Lower lobe of right lung (tissue), 2 donors: ENCODE results near the gene EED. TPM values are rescaled to one million over a fixed set of nuclear protein-coding genes. Genes with fewer than 3 reads are reported as not detected.

Experiments used
- ATAC-seq, 2 donors: fragments of 200-7000 bp; cut with Tn5 transposase; one replicate each; pipeline ENCODE4 v1.9.1; 2020 to 2022; ENCODE audit warnings: mild to moderate bottlenecking in 2 of 2, moderate library complexity in 2 of 2
- DNase-seq: peaks from one replicate; pipeline ENCODE4 v3.0.0-alpha.2; 2020
- H3K27ac ChIP-seq: fragments of 200-600 bp; one replicate; pipeline ENCODE4 v1.8.0; 2022
- H3K27me3 ChIP-seq: fragments of 200-600 bp; one replicate; pipeline ENCODE4 v1.8.0; 2022; ENCODE audit warnings: low read depth
- H3K36me3 ChIP-seq: fragments of 200-600 bp; one replicate; pipeline ENCODE4 v1.8.0; 2022; ENCODE audit warnings: mild to moderate bottlenecking
- H3K4me1 ChIP-seq: fragments of 200-600 bp; one replicate; pipeline ENCODE4 v1.8.0; 2022
- H3K4me3 ChIP-seq: fragments of 200-600 bp; one replicate; pipeline ENCODE4 v1.8.0; 2022; ENCODE audit warnings: mild to moderate bottlenecking
- H3K9me3 ChIP-seq: fragments of 200-600 bp; one replicate; pipeline ENCODE4 v1.8.0; 2022
- intact Hi-C: fragments of 100-400 bp; cut with DNase I; formaldehyde crosslinking; loops from one replicate; pipeline ENCODE4 v1.11.0; 2022
- total RNA-seq: library from RNA; stranded (reverse); fragmentation: NEBNext Ultra II Directional; extraction: Animal tissue kit (Norgen Biotek cat#: 25700); gene quantifications from one replicate; pipeline ENCODE4 v1.2.1, GENCODE V29; 2021
- TF ChIP-seq, protein P1 (sequence below): fragments of 200-600 bp; IDR thresholded peaks from one replicate; pipeline ENCODE4 v1.8.0; 2022; ENCODE audit warnings: antibody characterized with exemption, mild to moderate bottlenecking
- donor health status: DM: no; HTN: yes; CAD: no; lungs with severe emphysema.

Gene EED
- total RNA-seq, 1 donor from 2014 or later = 21.0 TPM

DNA sequence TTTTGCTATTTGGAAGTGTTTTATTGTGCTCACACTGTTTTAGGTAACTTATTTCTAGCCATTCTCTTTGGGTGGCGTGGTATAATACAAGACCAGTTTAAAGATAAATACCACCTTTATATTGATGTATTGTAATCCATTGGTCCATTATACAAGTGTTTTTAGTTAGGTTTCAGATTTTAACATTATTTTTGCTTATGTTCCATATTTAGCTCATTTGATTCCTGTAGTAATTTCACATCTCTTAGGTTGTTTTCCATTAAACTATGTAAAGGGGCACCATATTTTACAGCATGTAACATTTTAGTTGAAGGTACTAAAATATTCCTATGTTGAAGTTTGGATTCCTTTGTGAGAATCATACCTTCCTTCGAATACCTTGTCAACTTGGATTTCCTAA, 20.1 kb downstream of the EED start:
- ATAC-seq = no peak
- DNase-seq = no peak
- Histone ChIP-seq H3K4me1 (no peaks in the 10 kb centered on the region), H3K9me3 (no peaks in the 10 kb centered on the region), H3K36me3 (peaks cover 55% of the 10 kb centered on the region), H3K27ac (no peak overlapping the region), H3K27me3 (no peaks in the 10 kb centered on the region), H3K4me3 (no peak overlapping the region)
- TF ChIP-seq, protein P1, sequence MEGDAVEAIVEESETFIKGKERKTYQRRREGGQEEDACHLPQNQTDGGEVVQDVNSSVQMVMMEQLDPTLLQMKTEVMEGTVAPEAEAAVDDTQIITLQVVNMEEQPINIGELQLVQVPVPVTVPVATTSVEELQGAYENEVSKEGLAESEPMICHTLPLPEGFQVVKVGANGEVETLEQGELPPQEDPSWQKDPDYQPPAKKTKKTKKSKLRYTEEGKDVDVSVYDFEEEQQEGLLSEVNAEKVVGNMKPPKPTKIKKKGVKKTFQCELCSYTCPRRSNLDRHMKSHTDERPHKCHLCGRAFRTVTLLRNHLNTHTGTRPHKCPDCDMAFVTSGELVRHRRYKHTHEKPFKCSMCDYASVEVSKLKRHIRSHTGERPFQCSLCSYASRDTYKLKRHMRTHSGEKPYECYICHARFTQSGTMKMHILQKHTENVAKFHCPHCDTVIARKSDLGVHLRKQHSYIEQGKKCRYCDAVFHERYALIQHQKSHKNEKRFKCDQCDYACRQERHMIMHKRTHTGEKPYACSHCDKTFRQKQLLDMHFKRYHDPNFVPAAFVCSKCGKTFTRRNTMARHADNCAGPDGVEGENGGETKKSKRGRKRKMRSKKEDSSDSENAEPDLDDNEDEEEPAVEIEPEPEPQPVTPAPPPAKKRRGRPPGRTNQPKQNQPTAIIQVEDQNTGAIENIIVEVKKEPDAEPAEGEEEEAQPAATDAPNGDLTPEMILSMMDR = no peak
- intact Hi-C loops = no loop called here

GRCh38 chr11:86265194-86265593, 20.6 kb downstream of the EED start:
- peaks cover 53% of the 10 kb centered on the region for H3K36me3 ChIP-seq
- H3K9me3 ChIP-seq = no peaks in the 10 kb centered on the region
- no peak overlapping the region for H3K27ac ChIP-seq
- TF ChIP-seq, protein P1 = no peak
- H3K4me1 ChIP-seq = no peaks in the 10 kb centered on the region
- H3K27me3 ChIP-seq = no peaks in the 10 kb centered on the region
- intact Hi-C loops = no loop called here
- no peak overlapping the region for H3K4me3 ChIP-seq
- DNase-seq (no peak), ATAC-seq (no peak)

DNA sequence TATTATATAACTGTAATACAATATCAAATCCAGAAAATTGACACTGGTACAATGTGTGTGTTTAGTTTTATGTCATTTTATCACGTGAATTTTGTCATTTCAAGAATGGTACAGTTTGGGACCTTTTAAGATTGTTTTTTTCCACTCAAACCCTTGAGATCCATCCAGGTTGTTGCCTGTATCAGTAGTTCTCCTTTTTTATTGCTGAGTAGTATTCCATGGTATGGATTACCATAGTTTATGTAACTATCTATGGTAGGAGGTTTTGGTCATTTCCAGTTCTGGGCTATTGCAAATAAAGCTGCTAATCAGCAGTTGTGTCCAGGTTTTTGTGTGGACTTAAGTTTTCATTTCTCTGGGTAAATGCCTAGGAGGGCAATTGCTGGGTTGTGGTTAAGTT, 25.1 kb downstream of the EED start:
- DNase-seq (no peak), ATAC-seq (no peak)
- TF ChIP-seq, protein P1 = no peak
- Histone ChIP-seq H3K9me3 (no peaks in the 10 kb centered on the region), H3K36me3 (peaks cover 26% of the 10 kb centered on the region), H3K4me3 (no peak overlapping the region), H3K27me3 (no peaks in the 10 kb centered on the region), H3K4me1 (no peaks in the 10 kb centered on the region), H3K27ac (no peak overlapping the region)
- intact Hi-C loops = no loop called here

DNA sequence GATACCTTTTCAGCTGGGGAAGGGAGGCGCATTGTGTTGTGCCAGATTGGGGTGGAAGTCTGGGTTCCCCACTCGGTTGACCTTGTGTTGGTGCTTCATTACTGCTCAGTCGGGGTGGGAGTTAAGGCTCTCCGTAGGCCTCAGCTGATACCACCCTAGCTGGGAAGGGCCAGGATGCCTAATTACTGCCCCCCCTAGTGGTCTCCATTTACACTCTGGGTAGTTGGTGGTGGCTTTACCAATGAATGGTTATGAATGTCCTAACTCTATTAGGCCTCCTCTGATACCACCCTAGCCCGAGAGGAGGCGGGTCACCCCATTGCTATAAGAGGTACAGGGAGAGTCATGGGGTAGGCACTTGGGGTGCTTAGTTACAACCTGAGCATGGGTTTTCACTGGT, 29.9 kb downstream of the EED start:
- DNase-seq = no peak
- Histone ChIP-seq H3K4me3 (no peak overlapping the region), H3K27me3 (no peaks in the 10 kb centered on the region), H3K4me1 (no peaks in the 10 kb centered on the region), H3K9me3 (no peaks in the 10 kb centered on the region), H3K27ac (no peak overlapping the region), H3K36me3 (peaks cover 27% of the 10 kb centered on the region)
- ATAC-seq = no peak
- TF ChIP-seq, protein P1 = no peak
- intact Hi-C loops = no loop called here

GRCh38 chr11:86274999-86275398, 30.4 kb downstream of the EED start:
- intact Hi-C loops = no loop called here
- Histone ChIP-seq H3K4me3 (no peak overlapping the region), H3K36me3 (peaks cover 22% of the 10 kb centered on the region)

More at GRCh38 chr11:86274999-86275398, 30.4 kb downstream of the EED start:
- Histone ChIP-seq H3K4me1 (no peaks in the 10 kb centered on the region), H3K9me3 (no peaks in the 10 kb centered on the region), H3K27ac (no peak overlapping the region), H3K27me3 (no peaks in the 10 kb centered on the region)
- ATAC-seq = peak in 1 of 2 donors; percentile 42
- DNase-seq = no peak
- TF ChIP-seq, protein P1 = no peak
